HAP-1 (cell line): Measurements from ENCODE around the gene THSD7B.
"Not testable (repeated sequence)": the region's sequence is repeated elsewhere in the genome, so short reads cannot be mapped to it uniquely, and the experiment has no call there.

ENCODE experiments used
- DNase-seq, 2 experiments: peaks; one replicate each; pipeline ENCODE4 v3.0.0-alpha.2; 2016 to 2020; ENCODE audit warnings: low spot score in 2 of 2
- H3K27me3 ChIP-seq: fragments of 250-450 bp; sonication (Bioruptor Pico); 2 replicates; pipeline ENCODE4 v1.5.1; 2020; ENCODE audit warnings: low read depth, mild to moderate bottlenecking, moderate library complexity
- H3K36me3 ChIP-seq: fragments of 250-450 bp; sonication (Bioruptor Pico); replicated peaks from 2 replicates; pipeline ENCODE4 v1.5.1; 2020; ENCODE audit warnings: mild to moderate bottlenecking
- H3K4me1 ChIP-seq: fragments of 250-450 bp; sonication (Bioruptor Pico); 2 replicates; pipeline ENCODE4 v1.5.1; 2020; ENCODE audit warnings: mild to moderate bottlenecking
- H3K4me3 ChIP-seq: fragments of 250-450 bp; sonication (Bioruptor Pico); 2 replicates; pipeline ENCODE4 v1.5.1; 2020; ENCODE audit warnings: mild to moderate bottlenecking, moderate library complexity
- H3K9me3 ChIP-seq: fragments of 250-450 bp; sonication (Bioruptor Pico); 2 replicates; pipeline ENCODE4 v1.5.1; 2020; ENCODE audit warnings: mild to moderate bottlenecking, moderate library complexity
- in situ Hi-C: fragments of 300-500 bp; cut with MboI; formaldehyde crosslinking; loops from 3 replicates; pipeline ENCODE4 v1.14.3; 2020; ENCODE audit warnings: low sequenced_read_pairs, inconsistent platforms, mixed read lengths

THSD7B gene

DNA sequence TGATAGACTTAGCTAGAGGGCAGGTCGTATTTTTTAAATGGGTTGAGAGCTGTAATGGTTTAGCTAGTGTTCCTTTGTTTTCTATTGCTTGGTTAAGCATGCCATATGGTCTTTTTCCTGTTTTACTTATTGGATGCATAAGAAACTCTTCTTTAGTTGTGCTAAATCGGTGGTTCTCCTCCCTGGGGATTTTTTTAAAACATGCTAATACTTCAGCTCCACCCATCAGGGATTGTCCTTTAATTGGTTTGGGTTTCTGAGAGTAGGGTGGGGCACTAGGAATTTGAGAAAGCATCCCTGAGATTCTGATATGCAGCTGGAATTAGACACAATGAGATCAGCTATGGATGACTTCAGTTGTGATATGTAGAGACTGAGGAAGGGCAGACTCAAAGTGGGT lies 497.2 kb downstream of the THSD7B start:
- in situ Hi-C loops: no loop called here
- no peaks in the 10 kb centered on the region for H3K36me3 ChIP-seq
- DNase-seq: peak; percentile 56 to 90
- no peaks in the 10 kb centered on the region for H3K9me3 ChIP-seq
- H3K4me1 ChIP-seq: peaks cover 16% of the 10 kb centered on the region
- no peaks in the 10 kb centered on the region for H3K27me3 ChIP-seq
- H3K4me3 ChIP-seq: no peak overlapping the region

DNA sequence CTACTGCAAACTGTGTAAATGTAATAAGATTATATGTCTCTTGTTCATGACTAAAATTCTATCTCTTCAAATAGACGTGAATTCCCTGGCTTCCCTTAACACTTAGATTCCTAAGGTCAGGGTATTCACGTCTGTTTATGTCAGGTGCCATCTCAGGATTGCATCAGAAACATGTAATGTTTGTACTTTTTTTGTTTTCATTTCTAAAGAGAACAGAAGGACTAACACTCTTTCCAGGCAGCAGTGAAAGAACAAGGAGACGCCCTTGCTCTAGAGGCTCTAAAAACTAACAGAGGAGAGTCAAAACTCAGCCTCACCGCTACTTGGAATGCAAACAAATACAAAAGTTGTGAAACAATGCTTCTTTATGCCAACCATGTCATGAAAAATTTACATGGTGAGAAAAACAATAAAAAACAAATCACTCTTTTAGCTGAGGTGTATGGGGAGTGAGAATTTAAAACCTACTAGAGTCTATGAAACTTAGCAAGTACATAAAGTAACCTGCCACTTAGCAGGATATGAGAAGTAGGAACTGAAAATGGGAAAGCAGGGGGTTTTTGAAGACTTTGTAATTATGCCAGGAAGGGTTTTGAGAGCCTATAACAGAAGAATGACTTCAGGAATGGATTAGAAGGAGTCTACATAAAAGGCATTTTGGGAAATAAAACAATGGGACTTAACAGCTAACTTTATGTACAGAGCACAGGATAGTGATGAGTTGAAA lies 522.7 kb downstream of the THSD7B start:
- in situ Hi-C loops: no loop called here
- Histone ChIP-seq H3K4me3 (no peak overlapping the region), H3K9me3 (no peaks in the 10 kb centered on the region), H3K36me3 (no peaks in the 10 kb centered on the region), H3K4me1 (peaks cover 11% of the 10 kb centered on the region), H3K27me3 (no peaks in the 10 kb centered on the region)
- no peak for DNase-seq

DNA sequence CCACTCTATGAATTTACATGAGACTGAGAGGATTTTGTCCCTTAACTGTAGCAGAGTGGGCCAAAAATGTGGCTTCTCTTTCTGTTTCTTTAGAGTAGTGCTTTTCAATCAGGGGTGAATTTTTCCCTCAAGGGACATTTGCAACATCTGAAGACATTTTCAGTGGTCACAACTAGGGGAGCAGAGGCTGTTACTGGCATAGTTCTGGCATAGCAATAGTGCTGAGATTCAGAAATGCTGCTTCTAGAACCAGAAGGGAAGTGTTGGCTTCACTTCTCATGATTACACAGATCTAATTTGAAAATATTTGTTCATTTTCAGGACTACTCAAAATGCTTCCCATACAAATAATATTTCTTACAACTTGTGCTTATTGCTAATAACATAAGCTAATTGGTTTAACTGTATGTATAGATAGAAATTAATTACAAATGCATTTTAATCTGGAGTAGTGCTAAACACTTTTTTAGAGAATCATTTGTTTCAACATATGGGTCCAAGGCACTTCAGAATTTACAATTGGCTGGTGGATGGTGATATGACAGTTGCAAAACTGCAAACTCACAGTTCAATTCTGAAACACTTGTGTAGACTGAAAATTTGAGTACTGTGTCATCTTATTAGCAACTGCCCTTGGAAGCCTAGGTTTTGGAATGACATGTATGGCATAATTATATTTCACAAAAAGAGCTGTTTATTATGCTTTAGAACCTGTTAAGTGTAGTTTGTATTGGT lies 526.7 kb downstream of the THSD7B start:
- no peaks in the 10 kb centered on the region for H3K36me3 ChIP-seq
- no peaks in the 10 kb centered on the region for H3K9me3 ChIP-seq
- in situ Hi-C loops: no loop called here
- no peak for DNase-seq
- no peaks in the 10 kb centered on the region for H3K27me3 ChIP-seq
- H3K4me3 ChIP-seq: no peak overlapping the region
- H3K4me1 ChIP-seq: peaks cover 11% of the 10 kb centered on the region

DNA sequence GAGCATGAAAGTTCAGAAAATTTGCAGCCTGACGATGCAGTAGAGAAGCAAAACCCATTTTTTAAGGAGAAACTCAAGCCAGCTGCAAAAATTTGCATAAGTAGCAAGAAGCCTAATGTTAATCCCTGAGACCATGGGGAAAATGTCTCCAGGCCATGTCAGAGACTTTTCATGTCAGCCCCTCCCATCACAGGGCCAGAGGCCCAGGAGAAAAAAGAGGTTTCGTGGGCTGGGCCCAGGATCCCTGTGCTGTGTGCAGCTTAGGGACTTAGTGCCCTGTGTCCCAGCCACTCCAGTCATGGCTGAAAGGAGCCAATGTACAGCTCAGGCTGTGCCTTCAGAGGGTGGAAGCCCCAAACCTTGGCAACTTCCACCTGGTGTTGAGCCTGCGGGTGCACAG lies 533.0 kb downstream of the THSD7B start:
- H3K4me3 ChIP-seq: no peak overlapping the region
- in situ Hi-C loops: no loop called here
- H3K9me3 ChIP-seq: no peaks in the 10 kb centered on the region
- no peaks in the 10 kb centered on the region for H3K36me3 ChIP-seq
- no peaks in the 10 kb centered on the region for H3K4me1 ChIP-seq
- H3K27me3 ChIP-seq: no peaks in the 10 kb centered on the region
- DNase-seq: peak in 1 of 2 experiments; percentile 13

DNA sequence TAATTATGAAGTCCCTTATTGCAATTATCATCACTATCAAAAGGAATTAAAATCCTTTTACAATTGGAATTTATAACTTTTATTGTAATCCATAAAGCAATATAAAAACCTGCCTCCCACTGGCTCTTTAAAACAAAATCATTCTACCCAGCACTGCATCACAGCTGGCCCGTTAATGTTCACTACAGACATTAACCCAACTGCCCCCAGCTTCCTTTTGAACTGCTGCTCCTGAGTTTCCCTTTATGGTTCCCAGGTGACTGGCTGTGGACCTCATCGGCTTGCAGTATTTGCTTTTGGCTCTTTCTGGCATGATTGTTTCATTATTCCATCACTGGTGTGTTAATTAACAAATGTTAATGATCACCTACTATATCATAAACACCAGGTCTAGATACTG lies 535.6 kb downstream of the THSD7B start:
- H3K4me1 ChIP-seq: no peaks in the 10 kb centered on the region
- in situ Hi-C loops: no loop called here
- H3K27me3 ChIP-seq: no peaks in the 10 kb centered on the region
- no peak overlapping the region for H3K4me3 ChIP-seq
- DNase-seq: no peak
- H3K36me3 ChIP-seq: no peaks in the 10 kb centered on the region
- no peaks in the 10 kb centered on the region for H3K9me3 ChIP-seq

DNA sequence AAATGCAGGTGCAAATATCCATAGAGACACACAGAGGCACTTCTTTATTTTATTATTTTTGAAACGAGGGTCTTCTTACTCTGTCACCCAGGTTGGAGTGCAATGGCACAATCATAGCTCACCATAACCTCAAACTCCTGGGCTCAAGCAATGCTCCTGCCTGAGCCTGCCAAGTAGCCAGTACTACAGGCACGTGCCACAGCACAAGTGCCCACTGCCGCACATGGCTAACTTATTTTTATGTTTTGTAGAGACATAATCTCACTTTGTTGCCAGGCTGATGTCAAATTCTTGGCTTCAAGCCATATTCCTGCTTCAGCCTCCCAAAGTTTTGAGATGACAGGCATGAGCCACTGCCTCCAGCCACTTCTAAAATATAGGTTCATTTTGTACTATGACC lies 537.6 kb downstream of the THSD7B start:
- no peaks in the 10 kb centered on the region for H3K4me1 ChIP-seq
- H3K9me3 ChIP-seq: no peaks in the 10 kb centered on the region
- DNase-seq: no peak
- in situ Hi-C loops: no loop called here
- no peaks in the 10 kb centered on the region for H3K36me3 ChIP-seq
- H3K27me3 ChIP-seq: no peaks in the 10 kb centered on the region
- H3K4me3 ChIP-seq: no peak overlapping the region

DNA sequence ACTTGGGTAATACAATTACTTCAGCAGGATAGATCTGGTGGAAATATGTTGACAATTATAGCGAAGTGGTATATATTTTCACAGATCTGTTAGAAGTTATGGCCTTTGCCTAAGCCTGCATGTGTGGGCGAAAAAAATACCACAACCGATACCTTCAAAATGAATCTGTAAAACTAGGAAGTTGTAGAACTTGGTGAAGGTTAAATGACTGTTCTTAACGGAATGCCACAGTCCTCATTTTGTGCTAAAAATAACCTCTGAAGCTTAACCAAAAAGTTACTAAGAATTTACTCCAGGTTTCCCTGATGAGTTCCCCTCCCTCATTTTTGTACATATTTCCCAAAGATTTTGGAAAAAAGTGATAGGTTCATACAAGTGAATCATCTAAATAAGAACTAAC lies 550.7 kb downstream of the THSD7B start:
- H3K27me3 ChIP-seq: no peaks in the 10 kb centered on the region
- H3K4me3 ChIP-seq: no peak overlapping the region
- no peak for DNase-seq
- in situ Hi-C loops: no loop called here
- no peaks in the 10 kb centered on the region for H3K9me3 ChIP-seq
- no peaks in the 10 kb centered on the region for H3K4me1 ChIP-seq
- H3K36me3 ChIP-seq: no peaks in the 10 kb centered on the region

DNA sequence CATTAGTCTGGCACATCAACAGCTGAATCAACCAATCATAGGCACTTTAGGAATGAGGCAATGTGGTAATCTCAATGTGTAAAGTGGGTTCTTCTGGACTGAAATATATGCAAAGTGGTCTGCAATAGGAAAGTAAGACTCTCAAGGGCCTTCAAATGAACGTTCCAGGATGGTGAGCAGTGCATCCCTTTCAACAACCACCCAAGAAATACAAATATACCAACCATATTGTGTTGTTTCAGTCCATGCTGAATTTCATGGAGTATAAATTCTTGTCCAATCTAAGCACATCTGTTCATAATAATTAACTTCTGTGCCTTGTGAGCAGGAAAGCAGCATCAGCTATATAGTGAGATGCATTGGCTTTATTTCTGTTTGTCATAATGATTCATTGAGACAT lies 556.2 kb downstream of the THSD7B start:
- DNase-seq: no peak
- in situ Hi-C loops: no loop called here
- H3K4me1 ChIP-seq: no peaks in the 10 kb centered on the region
- H3K36me3 ChIP-seq: no peaks in the 10 kb centered on the region
- H3K27me3 ChIP-seq: no peaks in the 10 kb centered on the region
- no peak overlapping the region for H3K4me3 ChIP-seq
- no peaks in the 10 kb centered on the region for H3K9me3 ChIP-seq

DNA sequence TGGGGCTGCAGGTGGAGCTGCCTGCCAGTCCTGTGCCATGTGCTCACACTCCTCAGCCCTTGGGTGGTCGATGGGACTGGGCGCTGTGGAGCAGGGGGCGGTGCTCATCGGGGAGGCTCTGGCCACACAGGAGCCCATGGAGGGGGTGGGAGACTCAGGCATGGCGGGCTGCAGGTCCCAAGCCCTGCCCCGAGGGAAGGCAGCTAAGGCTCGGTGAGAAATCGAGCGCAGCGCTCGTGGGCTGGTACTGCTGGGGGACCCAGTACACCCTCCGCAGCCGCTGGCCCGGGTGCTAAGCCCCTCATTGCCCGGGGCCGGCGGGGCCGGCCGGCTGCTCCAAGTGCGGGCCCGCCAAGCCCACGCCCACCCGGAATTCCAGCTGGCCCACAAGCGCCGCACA lies 566.2 kb downstream of the THSD7B start:
- in situ Hi-C loops, DNase-seq, H3K27me3 ChIP-seq, H3K9me3 ChIP-seq, H3K4me3 ChIP-seq, H3K36me3 ChIP-seq, H3K4me1 ChIP-seq: not testable (repeated sequence)

DNA sequence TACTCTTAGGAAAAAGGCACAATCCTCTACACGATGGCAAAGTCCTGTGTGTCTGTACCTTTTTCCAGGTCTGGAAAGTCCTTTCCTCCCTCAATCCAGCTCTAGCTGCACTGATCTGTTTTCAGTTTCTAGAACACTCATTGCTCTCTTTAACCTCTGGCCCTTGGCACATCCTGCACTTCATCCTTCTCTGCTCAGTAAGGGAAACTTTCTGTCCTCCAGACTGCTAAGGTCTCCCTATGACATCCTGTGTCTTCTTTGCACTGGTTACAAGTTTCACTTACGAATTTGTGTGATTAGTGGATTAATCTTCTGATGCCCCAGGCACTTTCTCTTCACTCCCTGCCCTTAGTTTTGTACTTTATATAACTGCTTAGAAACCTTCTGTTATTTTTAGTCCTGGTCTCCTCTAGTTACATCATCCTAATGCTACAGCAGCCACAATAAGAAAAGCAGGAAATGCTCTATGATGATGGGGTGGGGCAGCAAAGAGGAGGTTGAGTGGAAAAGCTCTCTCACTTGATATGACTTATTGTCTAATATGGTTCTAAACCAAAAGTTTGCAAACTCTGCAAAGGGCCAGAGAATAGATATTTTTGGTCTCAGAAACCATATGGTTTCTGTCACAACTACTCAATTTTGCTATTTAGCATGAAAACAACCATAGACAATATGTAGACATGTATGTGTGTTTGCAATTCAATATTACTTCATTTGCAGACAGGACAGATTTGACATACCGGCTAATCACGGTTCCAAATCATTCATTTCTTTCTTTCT lies 568.2 kb downstream of the THSD7B start:
- no peak for DNase-seq
- peaks cover 3% of the 10 kb centered on the region; the same call in 1 of the 2 replicates for H3K4me1 ChIP-seq

DNA sequence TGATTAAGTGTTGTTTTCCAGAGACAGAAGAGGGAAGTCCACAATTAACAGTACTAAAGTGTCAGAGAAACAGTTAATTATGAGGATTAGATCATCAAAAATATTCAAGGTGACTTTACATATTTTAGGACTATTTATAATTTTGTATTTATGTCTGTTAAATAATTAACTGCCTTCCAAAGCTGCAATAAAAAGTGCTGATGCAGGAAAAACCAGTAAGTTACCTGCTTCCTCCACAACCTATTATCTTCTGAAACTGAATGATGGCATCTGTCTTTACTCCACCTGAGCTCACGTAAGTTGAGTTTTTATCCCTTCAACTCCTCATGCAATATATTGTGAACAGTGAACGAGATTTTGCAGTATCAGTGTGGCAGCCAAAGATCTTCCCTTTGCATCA lies 570.7 kb downstream of the THSD7B start:
- in situ Hi-C loops: no loop called here
- no peak overlapping the region for H3K4me3 ChIP-seq
- no peaks in the 10 kb centered on the region for H3K27me3 ChIP-seq
- DNase-seq: no peak
- no peaks in the 10 kb centered on the region for H3K9me3 ChIP-seq
- peaks cover 3% of the 10 kb centered on the region; the same call in 1 of the 2 replicates for H3K4me1 ChIP-seq
- no peaks in the 10 kb centered on the region for H3K36me3 ChIP-seq

More for the DNA sequence above, 568.2 kb downstream of the THSD7B start:
- in situ Hi-C loops: no loop called here
- Histone ChIP-seq H3K9me3 (peaks cover 5% of the 10 kb centered on the region; the same call in 1 of the 2 replicates), H3K27me3 (no peaks in the 10 kb centered on the region), H3K4me3 (no peak overlapping the region), H3K36me3 (no peaks in the 10 kb centered on the region)

DNA sequence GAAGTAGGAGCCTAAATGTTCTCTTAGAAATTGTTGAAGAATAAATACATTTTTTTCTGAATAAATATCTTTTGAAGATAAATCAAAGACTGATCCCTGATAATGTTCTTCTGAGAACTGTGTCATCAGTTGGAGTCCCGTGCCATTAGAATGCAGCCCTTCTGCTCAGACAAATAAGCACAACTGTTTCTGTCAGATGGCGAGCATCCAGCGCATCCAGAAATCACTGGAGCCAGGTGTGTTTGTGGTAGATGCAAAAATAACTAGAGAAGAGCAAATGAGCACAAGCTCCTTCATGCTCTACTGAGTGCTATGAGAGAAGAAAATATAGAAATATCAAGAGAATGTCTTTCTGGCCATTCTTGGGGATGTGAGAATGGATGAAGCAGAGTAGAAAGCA lies 573.7 kb downstream of the THSD7B start:
- H3K36me3 ChIP-seq: no peaks in the 10 kb centered on the region
- no peaks in the 10 kb centered on the region for H3K27me3 ChIP-seq
- no peak for DNase-seq
- H3K4me1 ChIP-seq: no peaks in the 10 kb centered on the region
- no peaks in the 10 kb centered on the region for H3K9me3 ChIP-seq
- in situ Hi-C loops: no loop called here
- no peak overlapping the region for H3K4me3 ChIP-seq

DNA sequence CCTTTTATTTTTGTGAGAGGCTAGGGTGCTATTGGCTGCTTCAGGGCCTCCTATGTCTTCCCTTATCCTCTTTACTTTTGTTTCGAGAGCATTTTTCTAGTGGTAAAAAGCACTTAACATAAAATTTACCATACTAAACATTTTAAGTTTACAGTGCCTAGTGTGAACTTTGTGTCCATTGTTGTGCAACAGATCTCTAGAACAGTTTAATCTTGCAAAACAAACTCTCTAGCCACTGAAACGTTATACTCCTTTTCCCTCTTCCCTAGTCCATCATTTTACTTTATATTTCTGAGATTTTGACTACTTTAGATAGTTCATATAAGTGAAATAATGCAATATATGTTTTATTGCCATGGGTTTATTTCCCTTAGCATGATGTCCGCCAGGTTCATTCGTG lies 580.6 kb downstream of the THSD7B start:
- Histone ChIP-seq H3K9me3 (no peaks in the 10 kb centered on the region), H3K27me3 (no peaks in the 10 kb centered on the region), H3K4me3 (no peak overlapping the region), H3K36me3 (no peaks in the 10 kb centered on the region), H3K4me1 (no peaks in the 10 kb centered on the region)
- DNase-seq: no peak
- in situ Hi-C loops: no loop called here

DNA sequence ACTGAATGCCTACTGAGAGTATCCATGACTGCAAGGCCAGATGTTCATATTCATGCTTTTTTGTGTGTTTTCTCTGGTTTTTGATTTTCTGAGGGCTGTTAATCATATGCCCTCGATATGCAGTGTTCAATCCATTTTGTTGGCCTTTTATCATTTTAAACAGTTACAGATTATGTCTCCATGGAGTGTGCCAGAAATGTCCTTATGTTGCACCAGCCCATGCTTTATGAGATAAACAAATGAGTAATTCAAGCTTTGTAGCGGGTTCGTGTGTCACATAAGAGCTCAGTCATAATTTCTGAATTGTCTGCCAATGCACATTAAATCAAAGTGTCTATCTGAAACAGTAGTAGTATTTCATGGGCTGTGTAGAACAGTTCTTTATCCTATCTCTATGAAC lies 583.0 kb downstream of the THSD7B start:
- peak; percentile 11 to 42 for DNase-seq
- H3K4me1 ChIP-seq: no peaks in the 10 kb centered on the region
- no peaks in the 10 kb centered on the region for H3K9me3 ChIP-seq
- no peaks in the 10 kb centered on the region for H3K36me3 ChIP-seq
- in situ Hi-C loops: no loop called here
- H3K4me3 ChIP-seq: no peak overlapping the region
- no peaks in the 10 kb centered on the region for H3K27me3 ChIP-seq
